CD14-positive monocyte (primary cell): ENCODE measurements around the gene U2SURP. TPM values are rescaled to one million over a fixed set of nuclear protein-coding genes. Genes with fewer than 3 reads are reported as not detected.

Experiments
- DNase-seq, 3 donors: peaks; one replicate each; pipeline ENCODE4 v3.0.0-alpha.2; 2011 to 2022
- H2AFZ ChIP-seq: 2 replicates; pipeline ENCODE4 v1.6.0; 2012; ENCODE audit warnings: mild to moderate bottlenecking, low read depth, low read length, inconsistent platforms; ENCODE audit not compliant: insufficient read depth, poor library complexity, severe bottlenecking
- H3K27ac ChIP-seq, 2 donors: 1 replicate in 1 of 2; 2 replicates in 1 of 2; pipeline ENCODE4 v1.5.1; 2012 to 2013; ENCODE audit warnings: low read length in 2 of 2, control low read depth in 1 of 2, inconsistent platforms in 1 of 2, low read depth in 1 of 2, mild to moderate bottlenecking in 1 of 2
- H3K27me3 ChIP-seq, 2 donors: one replicate each; pipeline versions ENCODE4 v1.6.0 to v1.6.1; 2011 to 2013; ENCODE audit warnings: low read length in 2 of 2; ENCODE audit not compliant: control insufficient read depth in 2 of 2, insufficient read depth in 2 of 2
- H3K36me3 ChIP-seq, 2 donors: replicated peaks in 1 of 2; 1 replicate in 1 of 2; 2 replicates in 1 of 2; pipeline versions ENCODE4 v1.5.1 to v1.6.1; 2012 to 2013; ENCODE audit warnings: low read length in 2 of 2, control low read depth in 1 of 2, inconsistent platforms in 1 of 2, mild to moderate bottlenecking in 1 of 2; ENCODE audit not compliant: insufficient read depth in 2 of 2, control insufficient read depth in 1 of 2
- H3K4me1 ChIP-seq, 2 donors: 1 replicate in 1 of 2; 2 replicates in 1 of 2; pipeline versions ENCODE4 v1.5.1 to v1.6.1; 2012 to 2013; ENCODE audit warnings: low read length in 2 of 2, control low read depth in 1 of 2, inconsistent platforms in 1 of 2, mild to moderate bottlenecking in 1 of 2, moderate library complexity in 1 of 2; ENCODE audit not compliant: insufficient read depth in 2 of 2, control insufficient read depth in 1 of 2
- H3K4me2 ChIP-seq: replicated peaks from 2 replicates; pipeline ENCODE3; 2012; ENCODE audit warnings: low read length, moderate library complexity, mild to moderate bottlenecking; ENCODE audit not compliant: poor library complexity, severe bottlenecking; ENCODE audit errors: extremely low read depth
- H3K4me3 ChIP-seq, 3 experiments: fragments of 200-600 bp in 1 of 3; sonication (generic) in 1 of 3; replicated peaks in 1 of 3; 1 replicate in 2 of 3; 2 replicates in 1 of 3; pipeline ENCODE4 v1.5.1; 2011 to 2013; ENCODE audit warnings: low read length in 3 of 3, mild to moderate bottlenecking in 3 of 3, control low read depth in 2 of 3, low read depth in 2 of 3, inconsistent platforms in 1 of 3, moderate library complexity in 1 of 3
- H3K79me2 ChIP-seq: 2 replicates; pipeline ENCODE4 v1.6.0; 2012; ENCODE audit warnings: mild to moderate bottlenecking, control low read depth, inconsistent platforms, low read length, moderate library complexity; ENCODE audit not compliant: insufficient read depth
- H3K9ac ChIP-seq: 2 replicates; pipeline ENCODE4 v1.6.0; 2017; ENCODE audit warnings: low read length, mild to moderate bottlenecking; ENCODE audit not compliant: insufficient read depth, poor library complexity, severe bottlenecking
- H3K9me3 ChIP-seq, 2 donors: replicated peaks in 1 of 2; 1 replicate in 1 of 2; 2 replicates in 1 of 2; pipeline versions ENCODE4 v1.5.1 to v1.6.1; 2012 to 2013; ENCODE audit warnings: low read length in 2 of 2, control low read depth in 1 of 2; ENCODE audit not compliant: control insufficient read depth in 1 of 2, insufficient read depth in 1 of 2
- H4K20me1 ChIP-seq: 2 replicates; pipeline ENCODE4 v1.6.0; 2012; ENCODE audit warnings: mild to moderate bottlenecking, low read length, control low read depth, moderate library complexity; ENCODE audit not compliant: insufficient read depth
- H3K27ac Mint-ChIP-seq, 7 donors: one replicate each; pipeline ENCODE4 v1.8.0; 2020; ENCODE audit warnings: mild to moderate bottlenecking in 7 of 7, mixed read lengths in 7 of 7, moderate library complexity in 6 of 7, inconsistent platforms in 2 of 7
- H3K27me3 Mint-ChIP-seq, 3 donors: one replicate each; pipeline ENCODE4 v1.8.0; 2021 to 2022; ENCODE audit warnings: low read depth in 3 of 3, mild to moderate bottlenecking in 3 of 3, mixed read lengths in 3 of 3, moderate library complexity in 3 of 3, inconsistent platforms in 1 of 3
- H3K36me3 Mint-ChIP-seq, 2 donors: one replicate each; pipeline ENCODE4 v1.8.0; 2020; ENCODE audit warnings: mixed read lengths in 2 of 2, inconsistent platforms in 1 of 2, mild to moderate bottlenecking in 1 of 2
- H3K4me1 Mint-ChIP-seq: one replicate; pipeline ENCODE4 v1.8.0; 2020; ENCODE audit warnings: mild to moderate bottlenecking, mixed read lengths
- H3K4me3 Mint-ChIP-seq, 2 donors: one replicate each; pipeline ENCODE4 v1.8.0; 2020; ENCODE audit warnings: mild to moderate bottlenecking in 2 of 2, mixed read lengths in 2 of 2, moderate library complexity in 1 of 2
- H3K9me3 Mint-ChIP-seq, 7 donors: one replicate each; pipeline ENCODE4 v1.8.0; 2020 to 2022; ENCODE audit warnings: mixed read lengths in 7 of 7, mild to moderate bottlenecking in 6 of 7, moderate library complexity in 6 of 7, inconsistent platforms in 2 of 7
- CTCF ChIP-seq: fragments of 200-600 bp; IDR thresholded peaks from one replicate; pipeline ENCODE4 v1.8.0; 2022; ENCODE audit warnings: antibody characterized with exemption, mild to moderate bottlenecking
- WGBS: methylation state at CpG from one replicate; pipeline ENCODE4 v1.1.5; 2013; ENCODE audit warnings: missing lambda C conversion rate; ENCODE audit not compliant: insufficient coverage; 5-methylcytosine and 5-hydroxymethylcytosine counted together
- intact Hi-C, 2 donors: fragments of 100-400 bp; cut with micrococcal nuclease; formaldehyde crosslinking; loops; one replicate each; pipeline versions ENCODE4 v1.15.0 to v1.15.1; 2023
- polyA plus RNA-seq, 3 donors: library from polyadenylated mRNA; depleted of rRNA in 1 of 3; unstranded in 2 of 3; stranded (reverse) in 1 of 3; fragments of 300-500 nt in 2 of 3; fragments of >200 nt in 1 of 3; fragmentation: Illumina TruSeq in 2 of 3; gene quantifications; 1 replicate in 2 of 3; 2 replicates in 1 of 3; pipeline ENCODE4 v1.2.3, GENCODE V29; 2012 to 2021
- small RNA-seq: library from RNA; depleted of rRNA; stranded (forward); fragments of <200 nt; gene quantifications from one replicate; pipeline ENCODE3, GENCODE V24; 2012; ENCODE audit warnings: low read depth; ENCODE audit not compliant: insufficient read length

Gene U2SURP
- polyA plus RNA-seq, 3 donors = 21.1 to 70.4 (median 51.4) TPM

DNA sequence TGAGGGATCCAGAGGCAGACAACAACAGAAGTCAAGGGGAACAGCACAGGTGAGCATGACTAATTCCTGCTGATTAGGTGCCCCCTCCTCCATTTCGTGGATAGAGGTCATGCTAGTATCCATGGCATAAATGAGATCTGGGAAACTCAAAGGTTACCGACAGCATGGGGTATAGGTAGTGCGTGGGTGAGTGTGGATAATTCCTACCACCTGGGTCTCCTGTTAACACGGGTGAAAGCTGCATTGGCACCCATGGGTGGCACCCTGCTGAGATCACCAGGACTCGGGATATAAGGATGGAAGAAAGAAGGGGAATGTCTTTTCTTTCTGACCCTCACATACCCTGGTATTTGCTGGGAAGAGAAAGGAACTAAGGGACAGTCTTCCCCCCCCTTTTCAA is 103.8 kb downstream of the U2SURP start:
- WGBS = no CpG with 5 or more reads among the region's 5 CpGs

DNA sequence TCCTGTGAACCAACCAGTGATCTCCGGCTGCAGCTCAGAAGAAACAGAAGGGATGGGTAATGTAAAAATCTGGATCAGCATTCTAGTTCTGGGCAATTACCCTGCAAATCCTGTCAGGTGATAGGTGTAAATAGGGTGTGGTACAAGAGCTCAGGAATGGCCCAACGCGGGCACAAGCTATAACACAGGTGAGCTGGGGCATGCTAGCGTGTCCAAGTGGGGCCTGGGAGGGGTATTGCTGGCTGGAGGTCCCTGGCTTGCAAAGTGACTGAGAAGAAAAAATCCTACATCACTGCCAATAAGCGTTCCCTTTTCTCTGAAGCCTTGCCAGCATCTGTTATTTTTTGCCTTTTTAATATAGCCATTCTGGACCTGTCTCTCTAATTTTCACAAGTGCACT is 108.5 kb downstream of the U2SURP start:
- Histone ChIP-seq H3K79me2 (no peaks in the 10 kb centered on the region), H3K4me3 (no peak overlapping the region), H3K27ac (no peak overlapping the region), H4K20me1 (no peaks in the 10 kb centered on the region), H3K9ac (no peak overlapping the region), H3K36me3 (no peaks in the 10 kb centered on the region), H3K4me1 (no peaks in the 10 kb centered on the region), H3K27me3 (no peaks in the 10 kb centered on the region), H3K4me2 (no peak overlapping the region), H3K9me3 (peaks cover 9 to 16% of the 10 kb centered on the region in 2 donors), H2AFZ (no peak overlapping the region)
- WGBS = no CpG with 5 or more reads among the region's 5 CpGs
- Mint-ChIP-seq H3K36me3 (no peaks in the 10 kb centered on the region), H3K27me3 (peaks cover 0 to 5% (median 4%) of the 10 kb centered on the region in 3 donors), H3K27ac (no peak overlapping the region), H3K9me3 (peaks cover 9 to 21% (median 14%) of the 10 kb centered on the region in 7 donors), H3K4me1 (peaks cover 2% of the 10 kb centered on the region), H3K4me3 (no peak overlapping the region)
- no peak for DNase-seq
- no peak for TF ChIP-seq CTCF
- intact Hi-C loops = no loop called here

More for the DNA sequence above, 103.8 kb downstream of the U2SURP start:
- H3K27me3 Mint-ChIP-seq = peaks cover 2 to 7% (median 2%) of the 10 kb centered on the region in 3 donors
- peaks cover 24% of the 10 kb centered on the region in 2 donors for H3K9me3 ChIP-seq
- no peaks in the 10 kb centered on the region for H3K27me3 ChIP-seq
- no peak overlapping the region for H3K4me3 Mint-ChIP-seq
- H3K27ac ChIP-seq = no peak overlapping the region
- no peak overlapping the region for H3K4me2 ChIP-seq
- no peaks in the 10 kb centered on the region for H3K36me3 Mint-ChIP-seq
- no peaks in the 10 kb centered on the region for H3K4me1 ChIP-seq
- no peak for TF ChIP-seq CTCF
- no peaks in the 10 kb centered on the region for H3K79me2 ChIP-seq
- no peak overlapping the region for H3K27ac Mint-ChIP-seq
- no peaks in the 10 kb centered on the region for H3K4me1 Mint-ChIP-seq
- H3K4me3 ChIP-seq = no peak overlapping the region
- no peak overlapping the region for H3K9ac ChIP-seq
- H4K20me1 ChIP-seq = no peaks in the 10 kb centered on the region
- no peak for DNase-seq
- H3K9me3 Mint-ChIP-seq = peaks cover 20 to 32% (median 28%) of the 10 kb centered on the region in 7 donors
- no peaks in the 10 kb centered on the region for H3K36me3 ChIP-seq
- no peak overlapping the region for H2AFZ ChIP-seq
- intact Hi-C loops = no loop called here

Small RNA genes lying within 50 kb of the gene (small RNA-seq; reads per million reads assigned to genes)
- not detected for gene AC021074.2

Other genes with a start within 250 kb of the U2SURP start
- not detected for gene PCOLCE2, start 112.5 kb upstream of the U2SURP start, polyA plus RNA-seq
- gene PAQR9, start 37.9 kb upstream of the U2SURP start, polyA plus RNA-seq = not detected
- gene CHST2, start 118.2 kb downstream of the U2SURP start, polyA plus RNA-seq = 10 to 100 TPM in 1 of 3 donors, 1 to 10 TPM in 2; 6.1 to 18.0 (median 9.6) TPM